ENCODE measurements around the gene TARM1. TPM values are rescaled to one million over a fixed set of nuclear protein-coding genes. Genes with fewer than 3 reads are reported as not detected.
"Not testable (repeated sequence)": the region's sequence is repeated elsewhere in the genome, so short reads cannot be mapped to it uniquely, and the experiment has no call there.

The TARM1 gene
- total RNA-seq, 1 experiment from 2014 or later, result not detected

- peak; percentile 59 for DNase-seq (ENCODE audit: low read depth)
These were observed 19.4 kb upstream of the TARM1 start, which contains the start of gene OSCAR for GRCh38 chr19:54100561-54100960. OSCAR (minus strand) TSS chr19:54100803; CDS start chr19:54100792, 11 bp downstream.

GRCh38 chr19:54099903-54100255, 18.7 kb upstream of the TARM1 start:
- not testable (repeated sequence) for DNase-seq (ENCODE audit: low read depth)

- DNase-seq (ENCODE audit: low read depth), result no peak
These were observed 18.2 kb upstream of the TARM1 start for GRCh38 chr19:54099190-54099902.

GRCh38 chr19:54096617-54097106, 15.5 kb upstream of the TARM1 start:
- DNase-seq (ENCODE audit: low read depth), result peak; percentile 25

GRCh38 chr19:54095859-54096616, 14.9 kb upstream of the TARM1 start:
- not testable (repeated sequence) for DNase-seq (ENCODE audit: low read depth)

- DNase-seq (ENCODE audit: low read depth), result no peak
These were observed 14.1 kb upstream of the TARM1 start for GRCh38 chr19:54095136-54095858.

GRCh38 chr19:54094426-54095000, 13.3 kb upstream of the TARM1 start:
- DNase-seq (ENCODE audit: low read depth), result no peak

- DNase-seq (ENCODE audit: low read depth), result no peak
These were observed 3.2 kb upstream of the TARM1 start for GRCh38 chr19:54084410-54084809.

- no peak for DNase-seq (ENCODE audit: low read depth)
These were observed 3.8 kb downstream of the TARM1 start for GRCh38 chr19:54077334-54077733.

- DNase-seq (ENCODE audit: low read depth), result no peak
These were observed 6.3 kb downstream of the TARM1 start for GRCh38 chr19:54074851-54075250.

- DNase-seq (ENCODE audit: low read depth), result no peak
These were observed 7.3 kb downstream of the TARM1 start for GRCh38 chr19:54073829-54074228.

GRCh38 chr19:54069470-54069869, 11.7 kb downstream of the TARM1 start:
- DNase-seq (ENCODE audit: low read depth), result no peak

- DNase-seq (ENCODE audit: low read depth), result no peak
These were observed 17.6 kb downstream of the TARM1 start, which contains the start of gene VSTM1 for GRCh38 chr19:54063350-54064116. VSTM1 (minus strand) TSS chr19:54063897; CDS start chr19:54063777, 120 bp downstream.

- DNase-seq (ENCODE audit: low read depth), result no peak
These were observed 18.5 kb downstream of the TARM1 start for GRCh38 chr19:54062643-54063042.

- no peak for DNase-seq (ENCODE audit: low read depth)
These were observed 33.5 kb downstream of the TARM1 start for GRCh38 chr19:54047616-54048015.

- DNase-seq (ENCODE audit: low read depth), result no peak
These were observed 35.4 kb downstream of the TARM1 start for GRCh38 chr19:54045771-54046170.

GRCh38 chr19:54042989-54043388, 38.2 kb downstream of the TARM1 start:
- no peak for DNase-seq (ENCODE audit: low read depth)

GRCh38 chr19:54041969-54042606, 39.1 kb downstream of the TARM1 start:
- DNase-seq (ENCODE audit: low read depth), result peak; percentile 28

- DNase-seq (ENCODE audit: low read depth), result no peak
These were observed 41.2 kb downstream of the TARM1 start for GRCh38 chr19:54040003-54040402.

GRCh38 chr19:54036542-54036941, 44.6 kb downstream of the TARM1 start:
- DNase-seq (ENCODE audit: low read depth), result not testable (repeated sequence)

Data from HT1080 (cell line).